ENCODE data around the gene TNNC2. TPM values are rescaled to one million over a fixed set of nuclear protein-coding genes. Genes with fewer than 3 reads are reported as not detected.

Gene TNNC2
- total RNA-seq, 6 experiments from 2014 or later, result not detected

DNA sequence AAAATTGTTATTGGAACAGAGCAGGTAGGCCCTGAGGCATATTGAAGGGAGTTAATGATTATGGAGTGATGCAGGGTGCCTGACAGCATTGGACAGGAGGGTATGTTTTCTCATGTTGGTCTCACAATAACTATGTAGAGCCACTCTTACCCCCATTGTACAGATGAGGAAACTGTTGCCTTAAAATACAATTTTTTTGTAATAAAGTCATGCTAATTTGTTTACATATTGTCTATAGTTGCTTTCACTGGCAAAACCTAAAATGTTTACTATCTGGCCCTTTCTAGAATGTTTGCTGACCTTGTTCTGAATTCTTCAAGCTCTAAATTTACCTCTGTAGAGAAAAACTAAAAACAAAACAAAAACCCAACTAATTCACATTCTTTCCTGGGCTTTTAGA is 24.4 kb upstream of the TNNC2 start:
- DNase-seq, result no peak
- Mint-ChIP-seq H3K4me1 (ENCODE audit: low read depth) (peaks cover 9% of the 10 kb centered on the region; the same call in 1 of the 2 replicates), H3K36me3 (ENCODE audit: low read depth) (peaks cover 13% of the 10 kb centered on the region; the same call in 1 of the 2 replicates), H3K4me3 (no peak overlapping the region), H3K27ac (no peak overlapping the region), H3K9me3 (no peaks in the 10 kb centered on the region), H3K27me3 (ENCODE audit: insufficient read depth) (no peaks in the 10 kb centered on the region)
- TF ChIP-seq, protein P1, sequence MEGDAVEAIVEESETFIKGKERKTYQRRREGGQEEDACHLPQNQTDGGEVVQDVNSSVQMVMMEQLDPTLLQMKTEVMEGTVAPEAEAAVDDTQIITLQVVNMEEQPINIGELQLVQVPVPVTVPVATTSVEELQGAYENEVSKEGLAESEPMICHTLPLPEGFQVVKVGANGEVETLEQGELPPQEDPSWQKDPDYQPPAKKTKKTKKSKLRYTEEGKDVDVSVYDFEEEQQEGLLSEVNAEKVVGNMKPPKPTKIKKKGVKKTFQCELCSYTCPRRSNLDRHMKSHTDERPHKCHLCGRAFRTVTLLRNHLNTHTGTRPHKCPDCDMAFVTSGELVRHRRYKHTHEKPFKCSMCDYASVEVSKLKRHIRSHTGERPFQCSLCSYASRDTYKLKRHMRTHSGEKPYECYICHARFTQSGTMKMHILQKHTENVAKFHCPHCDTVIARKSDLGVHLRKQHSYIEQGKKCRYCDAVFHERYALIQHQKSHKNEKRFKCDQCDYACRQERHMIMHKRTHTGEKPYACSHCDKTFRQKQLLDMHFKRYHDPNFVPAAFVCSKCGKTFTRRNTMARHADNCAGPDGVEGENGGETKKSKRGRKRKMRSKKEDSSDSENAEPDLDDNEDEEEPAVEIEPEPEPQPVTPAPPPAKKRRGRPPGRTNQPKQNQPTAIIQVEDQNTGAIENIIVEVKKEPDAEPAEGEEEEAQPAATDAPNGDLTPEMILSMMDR (IDR thresholded peaks at IDR 0.05), result no peak

DNA sequence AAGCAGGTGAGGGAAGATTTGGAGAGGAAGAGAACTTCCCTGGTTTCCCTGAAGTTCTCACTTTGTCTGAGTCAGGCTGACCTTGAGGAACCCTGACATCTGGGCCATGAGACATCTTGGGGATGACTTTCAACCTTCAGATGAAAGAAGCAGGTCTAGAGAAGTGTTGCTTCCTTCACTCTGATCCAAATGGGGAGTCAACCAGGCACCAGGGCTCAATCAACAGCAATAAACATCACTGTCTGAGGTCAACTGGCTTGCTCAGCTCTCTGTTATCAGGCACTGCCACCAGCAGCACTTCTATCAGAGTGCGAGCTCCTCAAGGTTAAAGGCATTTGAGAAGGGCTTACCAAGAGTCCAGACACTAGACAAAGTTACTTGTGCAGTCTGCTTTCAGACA is 23.8 kb upstream of the TNNC2 start:
- Mint-ChIP-seq H3K27me3 (ENCODE audit: insufficient read depth) (no peaks in the 10 kb centered on the region), H3K27ac (no peak overlapping the region), H3K4me3 (no peak overlapping the region), H3K9me3 (no peaks in the 10 kb centered on the region), H3K4me1 (ENCODE audit: low read depth) (peaks cover 3% of the 10 kb centered on the region; the same call in 1 of the 2 replicates), H3K36me3 (ENCODE audit: low read depth) (peaks cover 12% of the 10 kb centered on the region; the same call in 1 of the 2 replicates)
- DNase-seq, result no peak
- TF ChIP-seq, protein P1 (IDR thresholded peaks at IDR 0.05), result no peak

DNA sequence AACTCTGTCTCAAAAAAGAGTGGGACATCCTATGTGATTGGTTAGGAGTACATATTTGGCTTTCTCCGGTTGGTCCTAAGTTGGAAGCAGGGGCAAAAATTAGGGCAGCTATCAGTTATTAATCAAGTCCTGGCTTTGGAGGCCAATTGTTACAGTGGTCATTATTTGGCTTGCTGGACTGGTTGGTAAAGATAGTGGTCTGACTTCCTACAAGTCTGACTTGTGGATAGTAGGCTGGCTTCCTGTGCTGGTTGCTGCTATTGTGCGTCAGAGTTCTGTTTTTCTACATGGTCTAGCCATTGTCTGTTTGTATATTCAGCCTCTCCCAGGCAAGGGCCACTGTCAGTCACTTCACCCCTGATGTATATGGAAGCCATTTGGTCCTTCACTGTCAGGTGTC is 23.1 kb upstream of the TNNC2 start:
- H3K36me3 Mint-ChIP-seq (ENCODE audit: low read depth), result peaks cover 12% of the 10 kb centered on the region; the same call in 1 of the 2 replicates
- no peak overlapping the region for H3K27ac Mint-ChIP-seq
- H3K27me3 Mint-ChIP-seq (ENCODE audit: insufficient read depth), result no peaks in the 10 kb centered on the region
- H3K9me3 Mint-ChIP-seq, result no peaks in the 10 kb centered on the region
- DNase-seq, result no peak
- H3K4me1 Mint-ChIP-seq (ENCODE audit: low read depth), result no peaks in the 10 kb centered on the region
- TF ChIP-seq, protein P1 (IDR thresholded peaks at IDR 0.05), result no peak
- no peak overlapping the region for H3K4me3 Mint-ChIP-seq

DNA sequence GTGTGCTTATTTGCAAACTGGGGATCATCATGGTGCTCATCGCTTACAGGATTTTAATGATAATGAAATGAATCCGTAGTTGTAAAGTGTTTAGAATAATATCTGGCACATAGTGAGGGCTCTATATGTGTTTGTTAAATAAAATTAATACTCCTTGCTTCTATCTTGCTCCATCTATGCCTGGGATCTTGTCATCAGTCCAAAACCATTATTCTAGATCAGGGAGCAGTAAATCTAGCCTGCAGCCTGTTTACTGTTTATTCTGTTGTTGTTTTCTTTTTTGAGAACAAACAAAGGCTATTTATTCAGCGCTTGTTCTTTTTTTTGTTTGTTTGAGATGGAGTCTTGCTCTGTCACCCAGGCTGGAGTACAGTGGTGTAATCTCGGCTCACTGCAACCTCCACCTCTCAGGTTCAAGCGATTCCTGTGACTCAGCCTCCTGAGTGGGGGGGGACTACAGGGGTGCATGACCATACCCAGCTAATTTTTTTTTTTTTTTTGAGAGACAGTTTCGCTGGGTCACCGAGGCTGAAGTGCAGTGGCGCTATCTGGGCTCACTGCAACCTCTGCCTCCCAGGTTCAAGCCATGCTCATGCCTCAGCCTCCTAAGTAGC is 22.0 kb upstream of the TNNC2 start:
- TF ChIP-seq, protein P1 (IDR thresholded peaks at IDR 0.05), result no peak
- no peak overlapping the region for H3K27ac Mint-ChIP-seq
- H3K36me3 Mint-ChIP-seq (ENCODE audit: low read depth), result peaks cover 8% of the 10 kb centered on the region; the same call in 1 of the 2 replicates
- no peak overlapping the region for H3K4me3 Mint-ChIP-seq
- no peak for DNase-seq
- peaks cover 2% of the 10 kb centered on the region; the same call in 1 of the 2 replicates for H3K27me3 Mint-ChIP-seq (ENCODE audit: insufficient read depth)
- no peaks in the 10 kb centered on the region for H3K9me3 Mint-ChIP-seq
- H3K4me1 Mint-ChIP-seq (ENCODE audit: low read depth), result no peaks in the 10 kb centered on the region

DNA sequence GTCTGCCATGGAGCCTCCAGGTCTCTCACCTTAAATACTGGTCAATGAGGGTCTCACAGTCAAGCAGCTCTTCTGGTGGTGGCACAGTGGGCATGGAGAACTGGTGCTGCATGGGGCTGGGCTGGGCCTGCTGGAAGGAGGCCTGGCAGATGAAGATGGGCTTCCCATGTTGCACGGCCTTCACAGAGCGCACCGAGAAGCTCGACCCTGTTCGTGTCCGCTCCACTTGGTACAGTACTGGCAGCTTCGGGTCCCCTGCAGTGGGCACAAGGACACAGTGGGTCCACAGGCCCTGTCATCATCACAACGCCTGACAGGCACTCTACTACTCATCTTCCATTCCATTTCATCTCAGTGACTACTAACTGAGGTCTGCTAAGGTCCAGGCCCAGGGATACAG is 21.3 kb upstream of the TNNC2 start:
- TF ChIP-seq, protein P1 (IDR thresholded peaks at IDR 0.05), result no peak
- DNase-seq, result no peak
- Mint-ChIP-seq H3K36me3 (ENCODE audit: low read depth) (peaks cover 10% of the 10 kb centered on the region; the same call in 1 of the 2 replicates), H3K4me3 (no peak overlapping the region), H3K9me3 (no peaks in the 10 kb centered on the region), H3K4me1 (ENCODE audit: low read depth) (no peaks in the 10 kb centered on the region), H3K27ac (no peak overlapping the region; the same call in 1 of the 2 replicates), H3K27me3 (ENCODE audit: insufficient read depth) (peaks cover 2% of the 10 kb centered on the region; the same call in 1 of the 2 replicates)
